ENCODE results near the gene OLFM1.
"Not testable (repeated sequence)": the region's sequence is repeated elsewhere in the genome, so short reads cannot be mapped to it uniquely, and the experiment has no call there.

The OLFM1 gene

GRCh38 chr9:135149901-135150300 is 62.4 kb downstream of the OLFM1 start:
- not testable (repeated sequence) for DNase-seq (ENCODE audit: low read depth in 1 of 2, low spot score in 1 of 2)

GRCh38 chr9:135150981-135151380 is 63.5 kb downstream of the OLFM1 start:
- DNase-seq (ENCODE audit: low read depth in 1 of 2, low spot score in 1 of 2), result no peak

GRCh38 chr9:135151757-135152613 is 64.5 kb downstream of the OLFM1 start:
- no peak for DNase-seq (ENCODE audit: low read depth in 1 of 2, low spot score in 1 of 2)

DNA sequence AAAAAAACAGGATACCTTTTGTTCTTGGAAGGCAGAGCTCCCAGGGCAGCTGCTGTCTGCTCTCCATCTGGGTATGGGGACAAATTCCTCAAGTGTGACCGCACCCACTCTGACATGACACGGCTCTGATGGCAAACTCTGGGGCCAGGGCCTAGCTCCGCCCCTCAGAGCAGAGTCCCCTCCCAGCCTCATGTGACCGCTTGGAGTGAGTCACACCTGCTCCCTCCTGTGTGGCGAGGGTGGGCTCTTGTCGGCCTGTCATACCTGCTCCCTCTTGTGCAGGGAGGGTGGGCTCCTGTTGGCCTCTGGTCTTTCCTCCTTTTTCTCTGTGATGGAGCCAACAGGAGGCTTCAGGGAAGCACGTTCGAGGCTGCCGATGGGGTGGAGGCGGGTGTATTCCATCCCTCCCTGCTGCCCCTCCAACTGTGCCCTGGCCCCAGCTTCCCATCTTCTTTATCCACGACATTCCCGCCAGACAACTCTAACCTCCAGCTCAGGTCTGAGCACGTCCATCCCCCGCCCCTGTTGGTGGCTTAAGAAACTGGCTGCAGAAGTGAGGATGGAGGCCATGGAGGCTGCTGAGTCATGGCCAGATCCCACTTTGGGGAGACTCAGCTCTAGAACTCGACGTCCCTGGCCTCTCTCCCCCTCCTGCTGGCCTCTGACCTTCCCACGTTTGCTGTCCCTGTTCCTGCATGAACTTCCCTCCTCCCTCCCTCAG is 65.3 kb downstream of the OLFM1 start:
- no peak for DNase-seq (ENCODE audit: low read depth in 1 of 2, low spot score in 1 of 2)

- no peak for DNase-seq (ENCODE audit: low read depth in 1 of 2, low spot score in 1 of 2)
Observed at GRCh38 chr9:135154050-135154615, 66.7 kb downstream of the OLFM1 start.

- DNase-seq (ENCODE audit: low read depth in 1 of 2, low spot score in 1 of 2), result no peak
Observed at GRCh38 chr9:135155396-135155795, 67.9 kb downstream of the OLFM1 start.

- no peak for DNase-seq (ENCODE audit: low read depth in 1 of 2, low spot score in 1 of 2)
Observed at GRCh38 chr9:135156525-135157510, 69.3 kb downstream of the OLFM1 start.

GRCh38 chr9:135157856-135158563 is 70.5 kb downstream of the OLFM1 start:
- DNase-seq (ENCODE audit: low read depth in 1 of 2, low spot score in 1 of 2), result no peak

DNA sequence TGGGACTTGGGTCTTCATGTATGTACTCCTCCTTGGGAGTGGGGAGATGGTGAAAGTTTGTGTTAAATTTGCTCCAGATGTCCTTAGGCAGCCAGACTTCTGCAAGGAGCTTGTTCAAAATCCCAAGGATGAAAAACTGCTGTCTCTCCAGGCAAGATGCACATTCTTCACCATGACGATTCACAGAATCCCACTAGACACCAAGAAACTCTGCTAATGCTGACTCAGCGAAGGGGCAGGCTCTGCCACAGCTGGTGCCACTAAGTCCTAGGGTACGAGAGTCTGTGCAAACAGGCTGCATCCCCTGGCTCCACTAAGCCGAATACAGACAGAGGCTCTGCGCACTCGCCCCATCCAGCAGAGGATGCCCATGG is 71.1 kb downstream of the OLFM1 start:
- no peak for DNase-seq (ENCODE audit: low read depth in 1 of 2, low spot score in 1 of 2)

GRCh38 chr9:135159801-135160200 is 72.3 kb downstream of the OLFM1 start:
- DNase-seq (ENCODE audit: low read depth in 1 of 2, low spot score in 1 of 2), result no peak

- no peak for DNase-seq (ENCODE audit: low read depth in 1 of 2, low spot score in 1 of 2)
Observed at GRCh38 chr9:135160862-135161261, 73.4 kb downstream of the OLFM1 start.

DNA sequence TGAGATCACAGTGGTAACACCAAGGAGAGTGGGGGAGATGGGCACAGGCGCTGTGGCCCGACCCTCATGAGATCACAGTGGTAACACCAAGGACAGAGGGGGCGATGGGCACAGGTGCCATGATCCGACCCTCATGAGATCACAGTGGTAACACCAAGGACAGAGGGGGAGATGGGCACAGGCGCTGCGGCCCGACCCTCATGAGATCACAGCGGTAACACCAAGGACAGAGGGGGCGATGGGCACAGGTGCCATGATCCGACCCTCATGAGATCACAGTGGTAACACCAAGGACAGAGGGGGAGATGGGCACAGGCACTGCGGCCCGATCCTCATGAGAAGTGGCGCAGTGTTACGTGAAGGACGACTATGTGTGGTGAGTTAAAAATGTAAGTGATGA is 75.1 kb downstream of the OLFM1 start:
- DNase-seq (ENCODE audit: low read depth in 1 of 2, low spot score in 1 of 2), result not testable (repeated sequence)

DNA sequence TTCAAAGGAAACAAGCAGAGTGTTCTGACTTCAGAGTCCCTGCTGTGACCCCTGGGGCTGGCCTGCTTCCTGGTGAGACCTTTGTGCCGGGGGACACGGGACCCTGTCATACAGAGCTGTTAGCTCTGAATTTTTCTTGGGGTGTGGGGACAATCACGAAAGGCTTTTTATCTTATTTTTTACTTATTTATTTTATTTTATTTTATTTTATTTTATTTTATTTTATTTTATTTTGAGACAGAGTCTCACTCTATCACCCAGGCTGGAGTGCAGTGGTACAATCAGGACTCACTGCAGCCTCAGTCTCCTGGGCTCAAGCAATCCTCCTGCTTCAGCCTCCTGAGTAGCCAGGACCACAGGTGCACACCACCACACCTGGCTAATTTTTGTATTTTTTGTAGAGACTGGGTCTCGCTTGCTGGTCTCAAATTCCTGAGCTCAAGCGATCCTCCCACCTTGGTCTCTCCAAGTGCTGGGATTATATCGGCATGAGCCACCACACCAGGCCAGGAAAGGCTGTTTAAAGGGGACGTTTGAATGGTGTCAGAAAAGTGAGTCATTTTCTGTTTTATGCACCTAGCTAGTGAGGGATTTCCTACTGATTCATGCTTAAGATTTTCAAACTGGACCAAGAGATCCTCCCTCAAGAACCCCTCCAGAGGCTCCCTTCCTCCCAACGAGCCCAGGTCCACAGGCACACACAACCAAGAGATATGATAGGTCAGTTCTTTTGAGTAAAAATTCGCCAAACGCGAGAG is 75.7 kb downstream of the OLFM1 start:
- DNase-seq (ENCODE audit: low read depth in 1 of 2, low spot score in 1 of 2), result no peak

DNA sequence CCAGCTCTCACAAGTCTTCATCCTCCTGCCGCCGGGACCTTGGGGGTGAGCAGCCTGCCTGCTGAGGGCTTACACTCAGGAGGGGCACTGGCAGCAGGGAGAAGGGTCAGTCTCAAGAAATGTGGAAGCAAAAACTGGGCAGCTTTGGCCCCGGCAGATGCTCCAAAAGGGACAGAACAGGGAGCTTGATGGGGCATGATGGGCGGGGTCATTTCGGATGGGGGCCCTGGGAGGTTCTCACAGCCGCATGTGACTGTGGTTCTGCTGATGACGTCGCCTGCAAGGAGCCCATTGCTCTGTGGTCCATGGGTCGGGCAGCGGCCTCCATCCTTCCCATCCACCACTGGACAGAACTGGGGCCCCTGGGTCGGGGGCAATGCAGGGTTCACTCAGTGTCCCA is 76.6 kb downstream of the OLFM1 start:
- DNase-seq (ENCODE audit: low read depth in 1 of 2, low spot score in 1 of 2), result no peak

GRCh38 chr9:135165003-135165711 is 77.7 kb downstream of the OLFM1 start:
- DNase-seq (ENCODE audit: low read depth in 1 of 2, low spot score in 1 of 2), result no peak

- DNase-seq (ENCODE audit: low read depth in 1 of 2, low spot score in 1 of 2), result no peak
Observed at GRCh38 chr9:135165756-135166519, 78.5 kb downstream of the OLFM1 start.

GRCh38 chr9:135166565-135166964 is 79.1 kb downstream of the OLFM1 start:
- DNase-seq (ENCODE audit: low read depth in 1 of 2, low spot score in 1 of 2), result no peak

DNA sequence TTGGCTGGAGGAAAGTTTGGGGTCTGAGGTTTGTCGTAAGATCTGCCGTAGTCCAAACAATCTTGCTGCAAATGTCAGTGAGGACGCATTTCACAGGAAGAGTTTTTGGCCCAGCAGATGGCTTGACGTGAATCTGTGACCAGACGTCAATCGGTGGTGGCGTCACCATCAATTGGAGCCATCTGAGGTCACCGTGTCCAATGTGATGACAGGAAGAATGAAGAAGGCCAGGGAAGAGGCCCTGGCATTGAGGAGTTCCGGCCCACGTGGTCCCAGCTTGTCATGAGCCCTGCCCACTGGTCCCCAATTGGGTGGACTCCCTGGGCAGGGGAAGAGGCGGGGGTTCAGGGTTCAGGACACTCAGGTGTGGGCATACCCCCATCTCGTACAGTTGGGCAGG is 79.9 kb downstream of the OLFM1 start:
- DNase-seq (ENCODE audit: low read depth in 1 of 2, low spot score in 1 of 2), result no peak

Data from activated T-helper 1 cell treated with anti-CD3 and anti-CD28 coated beads, Interleukin-2, amount 50 U/mL, for 16 hours (primary cell).